ENCODE results near the gene LGR4. TPM values are rescaled to one million over a fixed set of nuclear protein-coding genes. Genes with fewer than 3 reads are reported as not detected.
A peak's percentile ranks its signal among the peaks of the same experiment; 100 is the strongest.

The LGR4 gene
- total and polyA plus RNA-seq, 2 of the 13 experiments (the other 11 are each of a cell fraction or from before 2014, with no cell fraction given), result 42.1 to 68.7 TPM

DNA sequence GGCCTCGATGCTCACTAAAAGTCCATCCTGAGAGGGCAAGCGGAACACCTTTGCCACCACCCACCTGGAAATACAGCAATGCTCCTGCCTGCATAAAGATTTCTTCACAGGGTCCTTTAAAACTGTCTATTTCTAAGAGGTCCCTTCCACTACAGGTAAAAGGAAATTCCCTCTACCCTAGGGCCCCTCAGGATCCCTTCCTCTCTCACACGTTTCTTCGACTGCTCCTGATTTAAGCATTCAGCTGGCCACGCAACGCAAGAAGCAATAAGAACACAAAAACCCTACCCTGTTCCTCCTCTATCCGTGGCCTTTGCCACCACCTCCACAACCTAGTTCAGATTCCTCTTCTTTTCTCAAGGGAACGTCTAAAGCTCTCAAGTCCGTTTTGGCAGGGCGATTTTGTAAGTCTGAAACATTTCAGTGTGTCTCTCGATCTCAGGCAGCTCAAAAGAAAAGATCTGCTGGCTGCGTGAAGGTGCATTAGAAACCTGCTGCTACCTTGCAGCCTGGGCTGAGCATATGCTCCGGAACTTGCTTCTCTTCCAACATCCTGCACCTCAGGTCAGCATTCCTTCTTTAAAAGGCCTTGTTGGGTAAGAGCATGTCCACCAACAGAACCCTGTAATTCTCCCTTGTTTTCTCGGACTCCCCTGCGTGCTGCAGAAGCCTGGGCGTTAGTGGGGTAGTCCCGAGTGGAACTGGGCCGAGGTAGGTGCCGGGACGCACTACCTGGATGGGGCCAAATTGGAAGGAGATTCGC is 1.6 kb downstream of the LGR4 start (continued):
- TF ChIP-seq ELF4 (CRISPR knock-in tag; IDR thresholded peaks at IDR 0.05; ENCODE audit: borderline replicate concordance) (no peak), ZNF577 (CRISPR knock-in tag; IDR thresholded peaks at IDR 0.05; ENCODE audit: borderline replicate concordance, low read depth) (no peak), SP140L (CRISPR knock-in tag; IDR thresholded peaks at IDR 0.05; ENCODE audit: borderline replicate concordance) (no peak), KDM5B (CRISPR knock-in tag; IDR thresholded peaks at IDR 0.05; ENCODE audit: borderline replicate concordance) (no peak), CCAR2 (optimal IDR thresholded peaks at IDR 0.05; ENCODE audit: low read depth, low read length) (no peak), STAG1 (CRISPR knock-in tag; IDR thresholded peaks at IDR 0.05) (no peak), NKX3-1 (CRISPR knock-in tag; IDR thresholded peaks at IDR 0.05) (no peak), FLYWCH1 (CRISPR knock-in tag; IDR thresholded peaks at IDR 0.05) (no peak), MED1 (CRISPR knock-in tag; IDR thresholded peaks at IDR 0.05) (0 out of 2 replicates have a peak, but pooled peaks have one; percentile 23), FOSL2 (CRISPR knock-in tag; IDR thresholded peaks at IDR 0.05) (no peak), ZNF850 (CRISPR knock-in tag; conservative IDR thresholded peaks at IDR 0.05) (no peak), WIZ (CRISPR knock-in tag; IDR thresholded peaks at IDR 0.05) (no peak), CENPT (CRISPR knock-in tag; IDR thresholded peaks at IDR 0.05; ENCODE audit: low read depth) (no peak), ARNT2 (CRISPR knock-in tag; IDR thresholded peaks at IDR 0.05; ENCODE audit: low read depth) (no peak), ZNF557 (CRISPR knock-in tag; IDR thresholded peaks at IDR 0.05) (no peak), POLR2A (IDR thresholded peaks at IDR 0.05; ENCODE audit: insufficient read depth in 1 of 2, low read depth in 2 of 2, low read length in 2 of 2) (no peak; a peak in 1 of 4 replicates)
- TF ChIP-seq, protein P1, sequence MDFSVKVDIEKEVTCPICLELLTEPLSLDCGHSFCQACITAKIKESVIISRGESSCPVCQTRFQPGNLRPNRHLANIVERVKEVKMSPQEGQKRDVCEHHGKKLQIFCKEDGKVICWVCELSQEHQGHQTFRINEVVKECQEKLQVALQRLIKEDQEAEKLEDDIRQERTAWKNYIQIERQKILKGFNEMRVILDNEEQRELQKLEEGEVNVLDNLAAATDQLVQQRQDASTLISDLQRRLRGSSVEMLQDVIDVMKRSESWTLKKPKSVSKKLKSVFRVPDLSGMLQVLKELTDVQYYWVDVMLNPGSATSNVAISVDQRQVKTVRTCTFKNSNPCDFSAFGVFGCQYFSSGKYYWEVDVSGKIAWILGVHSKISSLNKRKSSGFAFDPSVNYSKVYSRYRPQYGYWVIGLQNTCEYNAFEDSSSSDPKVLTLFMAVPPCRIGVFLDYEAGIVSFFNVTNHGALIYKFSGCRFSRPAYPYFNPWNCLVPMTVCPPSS (IDR thresholded peaks at IDR 0.05), result no peak
- TF ChIP-seq, protein P2, sequence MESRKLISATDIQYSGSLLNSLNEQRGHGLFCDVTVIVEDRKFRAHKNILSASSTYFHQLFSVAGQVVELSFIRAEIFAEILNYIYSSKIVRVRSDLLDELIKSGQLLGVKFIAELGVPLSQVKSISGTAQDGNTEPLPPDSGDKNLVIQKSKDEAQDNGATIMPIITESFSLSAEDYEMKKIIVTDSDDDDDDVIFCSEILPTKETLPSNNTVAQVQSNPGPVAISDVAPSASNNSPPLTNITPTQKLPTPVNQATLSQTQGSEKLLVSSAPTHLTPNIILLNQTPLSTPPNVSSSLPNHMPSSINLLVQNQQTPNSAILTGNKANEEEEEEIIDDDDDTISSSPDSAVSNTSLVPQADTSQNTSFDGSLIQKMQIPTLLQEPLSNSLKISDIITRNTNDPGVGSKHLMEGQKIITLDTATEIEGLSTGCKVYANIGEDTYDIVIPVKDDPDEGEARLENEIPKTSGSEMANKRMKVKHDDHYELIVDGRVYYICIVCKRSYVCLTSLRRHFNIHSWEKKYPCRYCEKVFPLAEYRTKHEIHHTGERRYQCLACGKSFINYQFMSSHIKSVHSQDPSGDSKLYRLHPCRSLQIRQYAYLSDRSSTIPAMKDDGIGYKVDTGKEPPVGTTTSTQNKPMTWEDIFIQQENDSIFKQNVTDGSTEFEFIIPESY (CRISPR knock-in tag; IDR thresholded peaks at IDR 0.05), result no peak
- TF ChIP-seq, protein P3, sequence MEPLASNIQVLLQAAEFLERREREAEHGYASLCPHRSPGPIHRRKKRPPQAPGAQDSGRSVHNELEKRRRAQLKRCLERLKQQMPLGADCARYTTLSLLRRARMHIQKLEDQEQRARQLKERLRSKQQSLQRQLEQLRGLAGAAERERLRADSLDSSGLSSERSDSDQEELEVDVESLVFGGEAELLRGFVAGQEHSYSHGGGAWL (CRISPR knock-in tag; IDR thresholded peaks at IDR 0.05), result 0 out of 2 replicates have a peak, but pooled peaks have one; percentile 19
- TF ChIP-seq, protein P4, sequence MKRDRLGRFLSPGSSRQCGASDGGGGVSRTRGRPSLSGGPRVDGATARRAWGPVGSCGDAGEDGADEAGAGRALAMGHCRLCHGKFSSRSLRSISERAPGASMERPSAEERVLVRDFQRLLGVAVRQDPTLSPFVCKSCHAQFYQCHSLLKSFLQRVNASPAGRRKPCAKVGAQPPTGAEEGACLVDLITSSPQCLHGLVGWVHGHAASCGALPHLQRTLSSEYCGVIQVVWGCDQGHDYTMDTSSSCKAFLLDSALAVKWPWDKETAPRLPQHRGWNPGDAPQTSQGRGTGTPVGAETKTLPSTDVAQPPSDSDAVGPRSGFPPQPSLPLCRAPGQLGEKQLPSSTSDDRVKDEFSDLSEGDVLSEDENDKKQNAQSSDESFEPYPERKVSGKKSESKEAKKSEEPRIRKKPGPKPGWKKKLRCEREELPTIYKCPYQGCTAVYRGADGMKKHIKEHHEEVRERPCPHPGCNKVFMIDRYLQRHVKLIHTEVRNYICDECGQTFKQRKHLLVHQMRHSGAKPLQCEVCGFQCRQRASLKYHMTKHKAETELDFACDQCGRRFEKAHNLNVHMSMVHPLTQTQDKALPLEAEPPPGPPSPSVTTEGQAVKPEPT (CRISPR knock-in tag; IDR thresholded peaks at IDR 0.05; ENCODE audit: low read depth), result no peak
- TF ChIP-seq, protein P5, sequence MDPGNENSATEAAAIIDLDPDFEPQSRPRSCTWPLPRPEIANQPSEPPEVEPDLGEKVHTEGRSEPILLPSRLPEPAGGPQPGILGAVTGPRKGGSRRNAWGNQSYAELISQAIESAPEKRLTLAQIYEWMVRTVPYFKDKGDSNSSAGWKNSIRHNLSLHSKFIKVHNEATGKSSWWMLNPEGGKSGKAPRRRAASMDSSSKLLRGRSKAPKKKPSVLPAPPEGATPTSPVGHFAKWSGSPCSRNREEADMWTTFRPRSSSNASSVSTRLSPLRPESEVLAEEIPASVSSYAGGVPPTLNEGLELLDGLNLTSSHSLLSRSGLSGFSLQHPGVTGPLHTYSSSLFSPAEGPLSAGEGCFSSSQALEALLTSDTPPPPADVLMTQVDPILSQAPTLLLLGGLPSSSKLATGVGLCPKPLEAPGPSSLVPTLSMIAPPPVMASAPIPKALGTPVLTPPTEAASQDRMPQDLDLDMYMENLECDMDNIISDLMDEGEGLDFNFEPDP (CRISPR knock-in tag; conservative IDR thresholded peaks at IDR 0.05), result 0 out of 2 replicates have a peak, but pooled peaks have one; percentile 17

Data from HepG2 (cell line).